ENCODE results near the gene ELOVL1.

Gene ELOVL1

DNA sequence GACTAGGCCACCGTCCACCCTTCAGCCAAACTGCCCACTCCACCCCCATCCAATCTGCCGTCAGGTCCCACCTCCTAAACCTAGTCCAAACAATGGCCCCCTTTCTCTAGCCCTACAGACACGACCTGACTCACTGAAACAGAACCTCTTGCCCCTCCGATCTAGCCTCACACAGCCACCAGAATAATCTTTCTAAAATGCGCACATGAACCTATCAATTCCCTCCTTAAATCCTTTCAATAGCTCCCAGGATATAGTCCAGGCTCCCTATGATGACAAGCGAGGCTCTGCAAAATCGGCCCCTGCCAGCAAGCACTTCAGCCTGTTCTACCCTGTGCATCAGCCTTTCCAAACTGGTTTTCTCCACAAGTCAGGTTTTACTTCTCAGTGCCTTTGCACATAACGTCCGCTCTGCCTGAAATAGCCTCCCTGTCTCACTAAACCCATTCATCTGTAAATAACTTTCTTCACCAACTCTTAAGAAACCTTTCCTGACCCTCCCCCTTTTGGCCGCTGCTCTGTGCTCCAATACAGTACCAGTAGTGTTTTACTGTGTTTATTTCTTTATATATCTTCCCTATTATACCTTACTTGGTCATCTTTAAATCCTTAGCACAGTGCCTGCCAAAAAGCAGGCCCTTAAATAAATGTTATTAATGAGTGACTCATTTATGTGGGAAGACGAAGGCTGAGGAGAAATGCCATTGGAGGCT, 18.1 kb downstream of the ELOVL1 start:
- H3K4me3 ChIP-seq (ENCODE audit: low read length), result peak overlapping the region; percentile 62
- DNase-seq (ENCODE audit: low read depth), result peak; percentile 89
- no peak for TF ChIP-seq CTCF (conservative IDR thresholded peaks at IDR 0.05; ENCODE audit: low read depth, low read length)

- no peak for TF ChIP-seq CTCF (conservative IDR thresholded peaks at IDR 0.05; ENCODE audit: low read depth, low read length)
- H3K4me3 ChIP-seq (ENCODE audit: low read length), result peak overlapping the region; percentile 62
- DNase-seq (ENCODE audit: low read depth), result no peak
These were observed 18.8 kb downstream of the ELOVL1 start for GRCh38 chr1:43348809-43349593.

GRCh38 chr1:43348343-43348808, 19.4 kb downstream of the ELOVL1 start:
- H3K4me3 ChIP-seq (ENCODE audit: low read length), result peak overlapping the region; percentile 56
- TF ChIP-seq CTCF (conservative IDR thresholded peaks at IDR 0.05; ENCODE audit: low read depth, low read length), result no peak
- no peak for DNase-seq (ENCODE audit: low read depth)

- no peak for DNase-seq (ENCODE audit: low read depth)
- no peak for TF ChIP-seq CTCF (conservative IDR thresholded peaks at IDR 0.05; ENCODE audit: low read depth, low read length)
- H3K4me3 ChIP-seq (ENCODE audit: low read length), result no peak overlapping the region
These were observed 21.2 kb downstream of the ELOVL1 start for GRCh38 chr1:43346636-43347035.

DNA sequence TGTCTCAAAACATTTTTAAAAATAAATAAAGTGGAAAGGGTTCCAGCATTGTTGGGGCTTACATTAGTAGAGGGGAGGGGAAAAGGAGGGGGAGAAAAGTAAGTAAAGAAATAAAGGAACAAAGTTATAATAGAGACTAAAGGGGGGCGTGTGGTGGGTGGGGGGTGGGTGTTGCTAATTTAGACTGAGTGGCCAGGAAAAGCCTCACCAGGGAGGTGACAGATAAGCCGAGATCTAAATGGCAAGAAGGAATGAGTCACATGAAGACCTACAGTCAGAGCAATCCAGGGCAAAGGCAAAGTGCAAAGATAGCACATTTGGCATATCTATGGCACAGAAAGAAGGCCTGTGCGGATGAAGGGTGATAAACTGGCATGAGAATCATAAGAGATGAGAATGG, 22.7 kb downstream of the ELOVL1 start:
- DNase-seq (ENCODE audit: low read depth), result no peak
- TF ChIP-seq CTCF (conservative IDR thresholded peaks at IDR 0.05; ENCODE audit: low read depth, low read length), result no peak
- H3K4me3 ChIP-seq (ENCODE audit: low read length), result no peak overlapping the region

- no peak for DNase-seq (ENCODE audit: low read depth)
- no peak for TF ChIP-seq CTCF (conservative IDR thresholded peaks at IDR 0.05; ENCODE audit: low read depth, low read length)
These were observed 23.5 kb downstream of the ELOVL1 start for GRCh38 chr1:43344267-43344850.

More at GRCh38 chr1:43344267-43344850, 23.5 kb downstream of the ELOVL1 start:
- no peak overlapping the region for H3K4me3 ChIP-seq (ENCODE audit: low read length)

Measured in retinal pigment epithelial cell (primary cell).